Islet of Langerhans (tissue), 1 donor: ENCODE results near the gene TBX4.

ENCODE experiments used
- FAIRE-seq: peaks from one replicate; lab custom pipeline; 2011; peaks lifted over from hg19 to GRCh38; lab: Jason Lieb, UNC

TBX4 gene

GRCh38 chr17:61455324-61456060 lies 3.3 kb downstream of the TBX4 start:
- FAIRE-seq = no peak

- no peak for FAIRE-seq
Observed at GRCh38 chr17:61456061-61456681, 3.9 kb downstream of the TBX4 start.

DNA sequence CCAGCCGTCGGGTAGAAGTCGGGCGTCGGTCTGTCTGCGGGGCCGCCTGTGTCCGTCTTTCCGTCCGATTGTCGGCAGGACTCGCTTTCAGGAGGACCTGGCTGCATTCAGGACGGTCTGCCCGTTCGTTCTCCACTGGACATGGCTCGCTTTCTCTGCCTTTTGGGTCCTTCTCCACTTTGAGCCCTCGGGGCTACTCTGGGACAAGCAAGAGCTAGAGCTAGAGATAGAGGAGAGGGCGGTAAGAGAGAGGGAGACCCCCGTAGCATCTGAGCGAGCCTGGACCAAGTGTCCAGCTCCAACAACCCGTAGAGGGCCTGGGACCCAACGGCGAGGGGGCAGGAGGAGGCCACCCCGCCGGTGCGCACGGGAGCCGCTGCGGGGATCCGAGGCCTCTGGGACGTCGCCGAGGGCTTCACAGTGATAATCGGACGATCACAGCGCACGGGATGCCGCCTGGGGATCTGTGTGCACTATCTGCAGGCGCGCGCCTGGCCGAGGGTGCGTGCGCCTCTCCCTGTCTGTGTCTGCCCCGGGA lies 4.5 kb downstream of the TBX4 start:
- no peak for FAIRE-seq

DNA sequence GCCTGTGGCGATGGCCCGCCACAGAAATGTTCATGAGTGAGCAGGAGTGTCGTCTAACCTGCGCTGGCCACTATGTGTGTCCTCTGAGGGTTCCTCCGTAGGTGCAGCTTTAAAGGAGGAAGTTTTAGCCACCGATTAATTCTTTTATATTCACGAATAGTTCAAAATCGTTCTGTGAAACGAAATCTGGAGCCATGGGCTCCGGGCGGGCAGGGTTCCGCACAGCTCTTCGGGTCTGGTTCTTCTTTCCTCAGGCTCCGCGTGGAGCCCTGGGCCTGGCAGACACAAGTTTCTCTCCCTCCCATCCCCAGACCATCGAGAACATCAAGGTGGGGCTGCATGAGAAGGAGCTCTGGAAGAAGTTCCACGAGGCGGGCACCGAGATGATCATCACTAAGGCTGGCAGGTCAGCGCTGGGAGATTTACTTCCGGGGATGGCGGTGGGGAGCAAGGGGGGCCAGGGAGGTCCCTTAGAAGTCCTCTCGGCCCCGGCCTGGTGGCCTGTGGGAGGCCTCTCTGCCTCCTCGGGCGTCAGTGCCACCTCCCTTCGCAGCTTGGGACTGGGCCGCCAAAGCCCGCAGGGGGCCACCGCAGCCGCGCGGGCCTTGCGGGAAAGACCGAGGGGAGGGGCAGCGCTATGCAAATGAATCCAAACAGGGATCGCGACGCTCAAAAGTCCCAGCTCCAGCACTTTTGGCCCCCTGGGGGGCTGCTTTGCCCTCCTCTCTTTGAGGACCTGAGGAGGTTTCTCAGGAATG lies 5.2 kb downstream of the TBX4 start:
- no peak for FAIRE-seq

- FAIRE-seq = no peak
Observed at GRCh38 chr17:61458000-61458399, 5.8 kb downstream of the TBX4 start.

GRCh38 chr17:61458421-61459141 lies 6.4 kb downstream of the TBX4 start:
- FAIRE-seq = no peak

DNA sequence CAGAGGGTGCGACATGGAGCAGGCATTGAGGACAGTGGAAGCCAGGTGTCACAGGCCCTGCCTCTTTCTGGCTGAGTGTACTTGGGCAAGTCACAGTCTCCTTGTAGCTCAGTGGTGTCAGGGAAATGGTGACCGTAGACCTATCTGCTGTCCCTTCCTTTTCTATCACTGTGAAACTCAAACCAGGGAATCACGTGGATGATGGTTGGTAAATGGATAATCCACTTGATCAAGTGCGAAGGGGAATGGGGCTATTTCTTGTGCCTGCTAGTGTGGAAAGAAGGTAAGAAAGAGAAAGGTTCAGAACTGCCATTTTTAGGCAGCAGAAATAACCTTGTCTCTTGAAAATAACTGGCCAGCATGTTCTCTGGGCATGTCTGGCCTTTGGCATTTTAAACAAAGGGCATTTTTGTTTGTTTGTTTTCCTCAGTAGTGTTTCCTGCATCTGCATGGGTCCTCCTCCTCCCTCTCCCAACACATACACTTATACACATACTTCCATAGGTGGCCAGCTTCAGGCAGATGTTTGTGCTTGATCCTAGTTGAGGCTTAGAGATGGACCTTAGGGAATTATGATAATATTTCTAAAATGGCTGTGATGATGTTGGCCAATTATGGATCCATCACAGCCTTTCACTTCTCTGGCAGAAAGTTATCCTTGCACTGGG lies 7.1 kb downstream of the TBX4 start:
- no peak for FAIRE-seq

DNA sequence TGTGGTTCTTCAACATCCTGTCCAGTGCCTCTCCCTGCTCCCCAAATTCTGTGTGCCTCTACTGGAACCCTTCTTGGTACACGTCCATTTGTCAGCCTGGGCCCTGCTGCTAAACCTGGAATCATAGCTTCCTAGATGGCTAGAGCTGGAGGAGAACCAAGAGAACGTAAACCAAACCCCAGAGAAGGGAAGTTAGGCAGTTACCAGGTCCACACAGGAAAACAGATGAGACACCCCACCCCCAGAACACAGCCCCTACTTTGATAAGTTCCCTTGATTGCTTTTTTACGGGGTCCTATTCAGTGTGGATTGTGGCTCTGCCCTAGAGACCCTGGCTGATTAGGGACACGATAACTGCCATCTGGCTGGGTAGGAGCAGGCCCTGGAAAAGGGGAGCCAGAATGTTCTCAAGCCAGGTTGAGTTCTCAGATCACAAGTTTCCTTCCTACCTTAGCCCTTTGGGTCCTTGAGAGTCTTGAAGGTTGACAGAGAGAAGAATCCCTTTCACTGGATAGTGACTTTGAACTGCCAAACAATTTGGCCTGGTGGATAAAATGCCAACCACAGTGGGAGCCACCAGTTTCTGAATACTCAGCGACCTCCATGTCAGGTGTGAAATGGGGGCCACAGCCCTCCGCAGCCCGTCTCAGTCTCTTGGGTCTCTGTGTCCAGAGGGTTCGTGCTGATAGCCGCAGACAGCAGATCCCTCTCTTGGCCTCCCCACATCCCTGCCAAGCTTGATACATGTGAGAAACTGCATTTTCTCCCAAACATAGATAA lies 7.9 kb downstream of the TBX4 start:
- FAIRE-seq = no peak

DNA sequence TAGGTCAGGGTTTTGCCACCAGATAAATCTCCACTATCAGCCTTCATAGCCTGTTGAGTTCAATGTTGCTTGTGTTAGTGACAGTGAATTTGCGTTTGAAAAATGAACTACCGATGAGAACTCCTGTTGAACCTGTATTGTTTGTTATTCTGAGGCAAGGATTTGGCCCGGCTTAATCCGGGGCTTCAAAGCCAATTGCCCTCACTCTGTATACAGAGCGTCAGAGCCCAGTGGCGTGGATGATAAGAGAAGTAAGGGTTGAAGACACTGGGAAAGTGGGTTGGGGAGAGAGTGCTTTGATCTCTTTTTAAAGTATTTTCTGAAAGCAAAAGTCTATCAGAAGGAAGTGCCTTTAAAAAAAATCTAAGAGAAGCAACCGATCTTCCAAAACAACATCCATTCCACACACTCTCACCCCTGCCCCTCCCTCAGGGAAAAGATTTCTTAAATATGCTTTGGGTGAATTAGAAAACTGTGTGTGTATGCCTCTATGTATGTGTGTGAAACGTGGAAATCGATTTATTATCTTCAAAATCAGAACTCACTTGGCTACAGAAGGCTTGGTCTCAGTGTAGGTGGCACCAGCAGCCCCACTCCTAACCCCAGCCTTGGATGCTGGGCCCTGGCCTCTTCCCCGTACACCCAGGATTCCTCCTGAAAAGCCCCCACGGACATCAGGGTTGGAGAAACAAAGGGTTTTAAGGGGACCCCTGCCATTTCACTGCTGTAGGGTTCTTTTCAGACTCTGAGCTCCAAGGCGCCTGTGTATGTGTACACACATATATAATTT lies 8.8 kb downstream of the TBX4 start:
- no peak for FAIRE-seq

DNA sequence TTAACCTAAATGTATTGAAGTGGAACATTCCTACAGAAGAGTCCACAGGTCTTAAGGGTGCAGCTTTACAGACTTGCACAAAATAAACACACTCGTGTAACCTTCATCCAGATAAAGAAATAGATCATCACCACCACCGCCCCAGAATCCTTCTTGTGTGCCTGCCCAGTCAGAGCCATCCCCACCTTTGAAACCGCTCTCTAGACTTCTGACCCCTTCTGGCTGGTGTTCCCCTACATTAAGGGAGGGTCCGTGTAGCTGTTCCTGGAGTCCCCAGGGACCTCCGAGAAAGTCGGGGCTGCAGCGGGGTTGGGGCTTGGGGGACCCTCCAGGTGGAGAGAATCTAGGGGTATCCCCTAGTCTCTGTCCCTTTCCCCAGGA lies 9.4 kb downstream of the TBX4 start:
- FAIRE-seq = no peak

DNA sequence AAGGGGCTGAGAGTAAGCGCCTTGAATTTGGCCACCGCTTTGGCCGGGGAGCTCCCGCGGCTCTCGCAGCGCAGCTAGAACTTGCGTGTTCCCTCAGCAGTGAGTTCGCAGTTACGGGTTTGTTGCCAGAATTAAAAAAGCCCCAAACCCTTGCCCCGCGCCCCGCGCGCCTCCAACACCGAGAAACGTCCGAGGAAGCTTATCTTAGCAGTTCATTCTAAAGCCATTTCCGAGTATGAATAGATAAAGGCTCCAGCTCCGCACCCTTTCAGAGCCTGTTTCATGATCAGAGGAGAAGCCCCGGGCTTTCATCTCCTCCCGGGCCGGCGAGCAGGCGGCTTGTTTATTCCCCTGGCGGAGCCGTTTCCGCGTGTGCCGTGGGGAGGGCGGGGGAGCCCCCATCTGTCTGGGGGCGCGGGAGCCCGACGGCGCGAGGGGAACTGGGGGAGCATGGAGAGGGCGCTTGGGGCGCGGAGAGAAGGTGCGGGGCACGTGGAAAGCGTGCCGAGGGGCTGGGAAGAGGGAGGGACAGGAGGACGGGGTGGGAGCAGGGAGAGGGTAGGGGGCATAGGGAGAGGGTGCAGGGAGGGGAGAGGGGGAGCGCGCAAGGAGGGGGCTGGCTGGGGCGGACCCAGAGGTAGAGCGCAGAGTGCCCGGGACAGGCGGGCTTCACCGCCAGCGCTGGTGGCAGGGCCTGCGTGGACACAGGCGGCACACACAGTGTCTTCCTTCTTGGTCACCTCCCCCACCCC lies 9.9 kb downstream of the TBX4 start:
- FAIRE-seq = no peak

DNA sequence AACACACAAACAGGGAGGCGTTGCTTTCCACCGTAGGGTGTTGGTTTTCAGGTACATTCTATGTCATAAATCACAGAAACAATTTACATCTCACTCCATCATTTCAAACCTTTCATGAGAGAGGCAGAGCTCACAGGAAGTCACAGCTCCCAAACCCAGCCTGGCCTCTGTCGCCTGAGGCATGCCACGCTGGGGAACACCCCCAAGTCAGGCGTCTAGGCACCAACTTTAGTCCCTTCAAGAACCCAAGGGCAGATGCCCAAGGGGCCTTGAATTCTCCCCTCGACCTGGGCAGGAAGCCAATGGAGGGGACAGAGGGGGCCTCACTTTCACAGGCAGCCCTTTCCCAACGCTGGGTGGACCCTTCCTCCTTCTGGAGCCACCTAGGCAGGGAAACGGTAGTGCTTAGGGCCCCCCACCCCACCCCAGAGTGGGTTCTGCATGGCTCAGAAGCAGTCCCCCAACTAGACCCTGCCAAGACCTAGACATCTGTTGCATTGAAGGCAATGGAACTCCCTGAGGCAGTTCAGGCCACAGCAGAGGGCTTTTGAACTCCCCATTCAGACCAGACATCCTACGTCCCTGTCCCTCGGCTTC lies 10.6 kb downstream of the TBX4 start:
- no peak for FAIRE-seq

DNA sequence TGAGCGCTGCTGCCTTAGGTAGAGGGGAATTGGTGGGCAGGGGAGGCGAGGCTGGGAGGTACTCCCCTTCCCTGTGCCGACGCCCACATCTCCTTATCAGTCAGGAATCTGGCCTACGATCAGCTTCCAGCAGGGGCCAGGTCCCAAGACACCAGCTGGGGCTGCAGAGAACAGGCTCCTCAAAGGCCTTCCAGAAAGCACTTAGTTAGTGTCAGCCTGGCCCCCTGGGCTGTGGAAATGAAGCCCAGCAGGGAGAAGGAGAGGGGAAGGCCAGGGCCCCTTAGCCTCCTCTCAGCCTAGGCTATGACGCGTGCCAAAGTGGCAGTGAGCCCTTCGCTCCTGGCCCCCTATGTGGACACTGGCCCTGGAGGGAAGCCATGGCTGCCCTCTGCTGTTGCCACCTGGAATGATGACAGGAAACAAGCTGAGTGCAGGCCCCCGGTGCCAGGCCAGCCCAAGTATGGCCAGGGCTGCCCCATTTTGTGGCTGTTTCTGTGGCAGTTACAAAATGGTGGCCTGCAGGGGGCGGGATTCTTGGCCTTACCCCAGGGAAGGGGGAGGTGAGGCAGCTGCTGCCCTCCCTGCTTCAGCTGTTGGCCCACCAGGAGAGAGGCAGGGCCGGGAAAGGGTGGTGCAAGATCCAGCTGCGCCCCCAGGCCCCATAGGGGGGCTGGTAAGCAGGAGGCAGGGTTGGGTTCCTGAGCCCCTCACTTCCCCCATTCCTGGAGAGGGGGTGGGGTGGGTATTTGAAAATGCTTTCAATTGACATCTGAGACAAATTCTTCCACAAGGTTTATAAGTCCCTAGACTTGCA lies 11.3 kb downstream of the TBX4 start:
- FAIRE-seq = no peak

GRCh38 chr17:61464130-61464842 lies 12.1 kb downstream of the TBX4 start:
- no peak for FAIRE-seq

DNA sequence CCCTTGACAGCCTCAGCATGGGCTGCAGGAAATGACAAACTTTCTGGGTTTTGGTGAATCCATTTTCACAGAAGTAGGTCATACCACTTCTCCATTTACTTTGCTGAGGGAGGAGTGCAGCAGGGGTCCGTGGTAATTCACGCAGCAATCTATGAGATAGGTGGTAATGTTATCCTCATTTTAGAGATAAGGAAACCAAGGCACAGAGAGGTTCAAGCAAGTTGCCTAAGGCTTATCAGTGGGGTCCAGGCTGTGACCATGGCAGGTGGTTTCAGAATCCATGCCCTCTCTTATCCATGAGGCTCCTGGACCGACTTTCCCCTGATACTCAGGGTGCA lies 12.6 kb downstream of the TBX4 start:
- no peak for FAIRE-seq

GRCh38 chr17:61465550-61466237 lies 13.5 kb downstream of the TBX4 start:
- no peak for FAIRE-seq

DNA sequence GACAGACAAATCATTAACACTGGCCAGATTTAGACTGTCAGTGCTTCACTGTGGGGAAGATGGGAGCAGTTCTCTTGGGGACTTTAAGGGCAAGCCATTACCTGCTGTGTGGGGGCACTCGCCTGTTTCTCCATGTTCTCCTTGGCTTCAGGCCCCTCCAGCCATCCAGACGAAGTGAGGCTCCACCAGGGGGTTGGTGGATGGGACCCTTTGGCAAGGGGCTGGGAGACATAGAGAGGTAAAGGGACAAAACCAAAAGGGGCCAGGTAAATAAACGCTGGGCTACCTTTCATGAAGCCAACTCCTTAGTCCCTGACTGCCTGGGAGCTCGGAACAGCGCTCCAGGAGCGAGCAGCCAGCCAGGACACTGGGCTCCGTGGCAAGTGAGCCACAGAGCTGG lies 14.0 kb downstream of the TBX4 start:
- FAIRE-seq = no peak
